ENCODE results near the gene FMNL1.

GRCh38 chr17:45237686-45238085 is 16.0 kb downstream of the FMNL1 start:
- TF ChIP-seq JUND (IDR thresholded peaks at IDR 0.05) (no peak), CTCF (IDR thresholded peaks at IDR 0.05; ENCODE audit: low read depth, low read length, missing input control) (no peak), HNF4G (IDR thresholded peaks at IDR 0.05) (no peak), ATF3 (IDR thresholded peaks at IDR 0.05) (no peak), MAX (IDR thresholded peaks at IDR 0.05) (no peak), RAD21 (IDR thresholded peaks at IDR 0.05) (no peak), NR2F2 (IDR thresholded peaks at IDR 0.05) (no peak), ZBTB33 (IDR thresholded peaks at IDR 0.05) (no peak), TAF1 (conservative IDR thresholded peaks at IDR 0.05) (no peak), YY1 (IDR thresholded peaks at IDR 0.05) (no peak), EGR1 (IDR thresholded peaks at IDR 0.05; ENCODE audit: low read depth in 2 of 2) (no peak)

All from liver (tissue), 3 donors.